MM.1S (cell line): ENCODE results near the gene FOXN3.

ENCODE experiments used
- DNase-seq: peaks from one replicate; pipeline ENCODE4 v3.0.0-alpha.2; 2015
- H2AFZ ChIP-seq: fragments of 300-600 bp; sonication (generic); 2 replicates; pipeline ENCODE4 v1.6.0; 2016; ENCODE audit warnings: antibody characterized with exemption, low read length
- H3F3A ChIP-seq: fragments of 300-600 bp; sonication (generic); 2 replicates; pipeline ENCODE4 v1.6.1; 2016; ENCODE audit warnings: mild to moderate bottlenecking, antibody characterized with exemption, low read length, moderate library complexity, mixed read lengths; ENCODE audit not compliant: insufficient read depth
- H3K27ac ChIP-seq: fragments of 300-600 bp; sonication (generic); 2 replicates; pipeline ENCODE4 v1.5.1; 2016; ENCODE audit warnings: mild to moderate bottlenecking, low read length
- H3K27me3 ChIP-seq: fragments of 300-600 bp; sonication (generic); replicated peaks from 2 replicates; pipeline ENCODE4 v1.6.0; 2016; ENCODE audit warnings: low read length; ENCODE audit not compliant: insufficient read depth
- H3K36me3 ChIP-seq: fragments of 300-600 bp; sonication (generic); replicated peaks from 2 replicates; pipeline ENCODE4 v1.6.1; 2016; ENCODE audit warnings: mild to moderate bottlenecking, low read length, mixed read lengths; ENCODE audit not compliant: insufficient read depth
- H3K4me1 ChIP-seq: fragments of 300-600 bp; sonication (generic); 2 replicates; pipeline ENCODE4 v1.6.1; 2016; ENCODE audit warnings: low read length, mixed read lengths
- H3K4me2 ChIP-seq: fragments of 300-600 bp; sonication (generic); 2 replicates; pipeline ENCODE4 v1.6.0; 2016; ENCODE audit warnings: low read depth, low read length
- H3K4me3 ChIP-seq: fragments of 300-600 bp; sonication (generic); 2 replicates; pipeline ENCODE4 v1.5.1; 2016; ENCODE audit warnings: low read length, mixed read lengths
- H3K79me2 ChIP-seq: fragments of 300-600 bp; sonication (generic); 2 replicates; pipeline ENCODE4 v1.6.1; 2016; ENCODE audit warnings: mixed run types, low read length, mixed read lengths
- H3K9ac ChIP-seq: fragments of 300-600 bp; sonication (generic); 2 replicates; pipeline ENCODE4 v1.6.1; 2016; ENCODE audit warnings: low read length, mixed read lengths
- H3K9me2 ChIP-seq: fragments of 300-600 bp; sonication (generic); replicated peaks from 2 replicates; pipeline ENCODE4 v1.6.1; 2016; ENCODE audit warnings: mild to moderate bottlenecking, low read length, mixed read lengths; ENCODE audit not compliant: insufficient read depth
- H3K9me3 ChIP-seq: fragments of 300-600 bp; sonication (generic); replicated peaks from 2 replicates; pipeline ENCODE4 v1.6.1; 2016; ENCODE audit warnings: mild to moderate bottlenecking, low read length, mixed read lengths; ENCODE audit not compliant: insufficient read depth
- H4K20me1 ChIP-seq: fragments of 300-600 bp; sonication (generic); 2 replicates; pipeline ENCODE4 v1.6.1; 2016; ENCODE audit warnings: mild to moderate bottlenecking, low read length, moderate library complexity, mixed read lengths; ENCODE audit not compliant: insufficient read depth
- EZH2 ChIP-seq: fragments of 300-600 bp; sonication (generic); optimal IDR thresholded peaks from 2 replicates; pipeline ENCODE3; 2017; ENCODE audit warnings: low read depth, mild to moderate bottlenecking, antibody characterized with exemption, low read length, mixed read lengths
- EZH2phosphoT487 ChIP-seq: fragments of 300-600 bp; sonication (generic); IDR thresholded peaks from 2 replicates; pipeline ENCODE4 v1.6.1; 2018; ENCODE audit warnings: antibody characterized with exemption, low read length
- TF ChIP-seq, protein P1 (sequence below): fragments of 300-600 bp; sonication (generic); IDR thresholded peaks from 2 replicates; pipeline ENCODE4 v1.5.1; 2016; ENCODE audit warnings: antibody characterized with exemption, low read length, mixed read lengths

The FOXN3 gene

DNA sequence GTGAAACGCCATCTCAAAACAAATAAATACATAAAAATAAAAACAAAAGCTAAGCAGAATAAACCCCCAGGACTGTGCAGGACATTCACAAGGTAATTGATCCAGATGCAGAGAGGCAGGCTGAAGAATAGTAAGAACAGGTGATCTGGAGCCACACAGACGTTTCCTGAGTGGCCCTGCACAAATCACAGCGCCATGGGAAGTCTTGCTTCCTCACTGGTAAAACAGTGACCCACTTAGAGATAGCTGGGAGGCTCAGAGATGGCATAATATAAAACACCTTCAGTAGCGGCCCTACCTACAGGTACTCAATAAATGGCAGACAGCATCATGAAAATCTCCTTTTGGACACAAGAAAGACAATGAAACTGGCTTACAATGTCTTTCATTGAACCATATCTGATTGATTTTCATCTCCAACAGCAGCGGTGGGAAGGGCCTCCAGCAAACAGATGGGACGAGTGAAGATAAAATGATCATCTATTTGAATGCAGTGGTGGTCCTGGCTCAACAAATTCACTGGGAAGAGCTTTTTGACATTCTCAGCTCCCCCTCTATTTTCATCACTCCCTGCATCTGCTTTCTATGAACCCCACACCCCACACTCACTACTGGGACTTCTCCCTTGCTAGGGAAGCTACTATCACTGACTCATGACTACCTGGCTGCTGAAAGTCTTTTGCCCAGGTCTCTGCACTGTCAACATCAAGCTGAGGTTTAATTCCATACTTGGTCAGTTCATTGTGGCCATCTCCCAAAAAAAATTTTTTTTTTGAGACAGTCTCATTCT, 63.9 kb downstream of the FOXN3 start:
- Histone ChIP-seq H4K20me1 (no peaks in the 10 kb centered on the region), H3K79me2 (peaks cover 33% of the 10 kb centered on the region), H3K4me2 (no peak overlapping the region), H3K36me3 (no peaks in the 10 kb centered on the region), H3K9ac (no peak overlapping the region), H3K4me3 (no peak overlapping the region), H3K4me1 (no peaks in the 10 kb centered on the region), H3K9me3 (no peaks in the 10 kb centered on the region), H2AFZ (no peak overlapping the region), H3F3A (no peaks in the 10 kb centered on the region), H3K9me2 (no peaks in the 10 kb centered on the region), H3K27me3 (no peaks in the 10 kb centered on the region), H3K27ac (no peak overlapping the region)
- TF ChIP-seq, protein P1, sequence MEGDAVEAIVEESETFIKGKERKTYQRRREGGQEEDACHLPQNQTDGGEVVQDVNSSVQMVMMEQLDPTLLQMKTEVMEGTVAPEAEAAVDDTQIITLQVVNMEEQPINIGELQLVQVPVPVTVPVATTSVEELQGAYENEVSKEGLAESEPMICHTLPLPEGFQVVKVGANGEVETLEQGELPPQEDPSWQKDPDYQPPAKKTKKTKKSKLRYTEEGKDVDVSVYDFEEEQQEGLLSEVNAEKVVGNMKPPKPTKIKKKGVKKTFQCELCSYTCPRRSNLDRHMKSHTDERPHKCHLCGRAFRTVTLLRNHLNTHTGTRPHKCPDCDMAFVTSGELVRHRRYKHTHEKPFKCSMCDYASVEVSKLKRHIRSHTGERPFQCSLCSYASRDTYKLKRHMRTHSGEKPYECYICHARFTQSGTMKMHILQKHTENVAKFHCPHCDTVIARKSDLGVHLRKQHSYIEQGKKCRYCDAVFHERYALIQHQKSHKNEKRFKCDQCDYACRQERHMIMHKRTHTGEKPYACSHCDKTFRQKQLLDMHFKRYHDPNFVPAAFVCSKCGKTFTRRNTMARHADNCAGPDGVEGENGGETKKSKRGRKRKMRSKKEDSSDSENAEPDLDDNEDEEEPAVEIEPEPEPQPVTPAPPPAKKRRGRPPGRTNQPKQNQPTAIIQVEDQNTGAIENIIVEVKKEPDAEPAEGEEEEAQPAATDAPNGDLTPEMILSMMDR = no peak
- no peak for TF ChIP-seq EZH2phosphoT487
- no peak for TF ChIP-seq EZH2
- DNase-seq = no peak

DNA sequence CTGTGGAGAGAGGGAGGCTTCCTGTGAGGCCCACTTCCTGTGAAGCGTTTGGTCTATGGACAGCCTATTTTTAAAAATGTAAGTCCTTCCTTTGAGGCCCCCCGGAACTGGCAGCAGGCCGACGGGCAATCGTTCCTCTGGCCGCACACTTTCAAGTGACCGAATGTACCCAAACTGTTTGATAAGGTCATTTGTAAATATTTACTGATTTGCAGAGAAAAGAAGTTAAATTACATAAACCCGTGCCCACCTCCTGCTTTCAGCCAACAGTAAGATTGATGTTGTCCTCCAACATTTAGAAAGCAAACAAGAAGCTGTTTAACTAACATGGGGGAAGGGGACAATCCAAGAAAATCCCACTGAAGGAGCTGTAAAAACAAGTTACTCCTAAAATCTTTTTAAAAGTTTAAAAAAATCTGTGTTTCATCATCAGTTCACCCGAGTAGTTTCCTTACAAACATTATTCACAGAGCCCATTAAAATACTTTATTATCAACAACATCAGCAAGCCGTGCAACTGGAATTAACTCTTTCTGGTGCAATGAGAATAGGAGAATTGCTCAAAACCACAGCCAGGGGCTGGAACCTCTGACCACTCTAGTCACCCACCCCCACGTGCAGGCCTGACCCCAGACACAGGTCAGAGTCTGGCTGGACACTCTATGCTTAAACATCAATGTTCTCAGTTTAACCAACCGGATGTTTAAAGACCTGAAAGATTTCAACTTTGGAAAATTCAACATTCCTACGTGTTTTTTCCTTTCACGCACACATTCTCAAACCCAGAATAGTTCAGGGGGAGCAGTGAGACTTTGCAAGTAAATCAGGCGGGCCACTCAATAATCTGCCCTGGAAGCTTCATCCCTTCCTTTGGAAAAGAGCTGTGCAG, 65.3 kb downstream of the FOXN3 start:
- H3K4me1 ChIP-seq = no peaks in the 10 kb centered on the region
- DNase-seq = no peak

DNA sequence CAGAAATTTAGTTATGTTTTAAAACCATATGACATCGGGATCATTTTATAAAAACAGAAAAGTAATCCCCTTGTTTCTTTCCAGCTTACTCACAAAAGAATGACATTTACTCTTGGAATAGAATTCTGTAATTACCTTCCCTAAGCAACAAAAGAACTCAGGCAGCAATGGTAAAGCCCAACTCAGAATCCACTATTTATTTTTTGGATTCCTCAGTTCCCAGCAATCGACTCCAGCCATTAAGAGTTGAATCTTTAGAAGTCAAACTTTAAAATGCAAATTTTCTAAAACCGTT, 65.9 kb downstream of the FOXN3 start:
- Histone ChIP-seq H3K79me2 (peaks cover 30% of the 10 kb centered on the region), H3K4me3 (no peak overlapping the region), H3K36me3 (no peaks in the 10 kb centered on the region), H3K27me3 (no peaks in the 10 kb centered on the region), H3K4me2 (no peak overlapping the region), H3K27ac (no peak overlapping the region), H3K9me2 (no peaks in the 10 kb centered on the region), H4K20me1 (no peaks in the 10 kb centered on the region), H3K9me3 (no peaks in the 10 kb centered on the region), H3K4me1 (no peaks in the 10 kb centered on the region), H3F3A (no peaks in the 10 kb centered on the region), H3K9ac (no peak overlapping the region), H2AFZ (no peak overlapping the region)
- TF ChIP-seq, protein P1 = no peak
- TF ChIP-seq EZH2phosphoT487 = no peak
- TF ChIP-seq EZH2 = no peak
- no peak for DNase-seq

More for the DNA sequence above, 65.3 kb downstream of the FOXN3 start:
- Histone ChIP-seq H3K79me2 (peaks cover 33% of the 10 kb centered on the region), H3K9ac (no peak overlapping the region), H3K27me3 (no peaks in the 10 kb centered on the region), H4K20me1 (no peaks in the 10 kb centered on the region), H3F3A (no peaks in the 10 kb centered on the region), H2AFZ (no peak overlapping the region), H3K9me3 (no peaks in the 10 kb centered on the region), H3K4me3 (no peak overlapping the region), H3K9me2 (no peaks in the 10 kb centered on the region), H3K36me3 (no peaks in the 10 kb centered on the region), H3K27ac (no peak overlapping the region), H3K4me2 (no peak overlapping the region)
- TF ChIP-seq EZH2phosphoT487 (no peak), EZH2 (no peak)
- TF ChIP-seq, protein P1 = no peak
